K562 (cell line): ENCODE data around the gene B3GLCT. TPM values are rescaled to one million over a fixed set of nuclear protein-coding genes. Genes with fewer than 3 reads are reported as not detected.

Experiments
- ATAC-seq: fragments of 200-7000 bp; cut with Tn5 transposase; 3 replicates; pipeline ENCODE4 v1.9.1; 2020; ENCODE audit warnings: moderate library complexity
- BruUV-seq: library from RNA; stranded (reverse); fragments of 400-500 nt; replicated peaks from 2 replicates; lab custom pipeline; 2021; lab: Mats Ljungman, UMichigan
- CTCF ChIA-PET: fragments of 300-600 bp; formaldehyde crosslinking; extraction: SDS; loops from one replicate; lab custom pipeline; 2021; ENCODE audit warnings: low intra/inter-chr PET ratio; lab: Yijun Ruan, JAX
- POLR2A ChIA-PET: fragments of 300-600, 350-650 bp; sonication (Branson Sonifier 250); formaldehyde crosslinking; extraction: SDS; loops from one replicate; lab custom pipeline; 2021; ENCODE audit warnings: antibody characterized with exemption, inconsistent platforms; lab: Yijun Ruan, JAX
- DNase-seq, 4 experiments: peaks; one replicate each; pipeline versions ENCODE4 v3.0.0 to v3.0.0-alpha.2; 2011 to 2018; ENCODE audit warnings: low spot score in 3 of 4, mixed read lengths in 3 of 4; ENCODE audit errors: extremely low read depth in 1 of 4
- FAIRE-seq: peaks from 2 replicates; lab custom pipeline; 2011; peaks lifted over from hg19 to GRCh38; lab: Jason Lieb, UNC
- H2AFZ ChIP-seq: 2 replicates; pipeline ENCODE4 v1.6.0; 2011; ENCODE audit warnings: low read depth, low read length, control low read depth, inconsistent platforms
- H3K27ac ChIP-seq: fragments of 200-600 bp; 3 replicates; pipeline ENCODE4 v1.8.0; 2011; ENCODE audit warnings: low read depth, mild to moderate bottlenecking, control low read depth, inconsistent platforms, low read length, moderate library complexity, mixed read lengths; ENCODE audit errors: extremely low read depth
- H3K27me3 ChIP-seq, 2 experiments: fragments of 300-600 bp in 1 of 2; 2 replicates in 1 of 2; 3 replicates in 1 of 2; pipeline versions ENCODE4 v1.6.0 to v1.8.0; 2011; ENCODE audit warnings: inconsistent platforms in 2 of 2, low read length in 2 of 2, mild to moderate bottlenecking in 1 of 2, mixed read lengths in 1 of 2, moderate library complexity in 1 of 2; ENCODE audit not compliant: control insufficient read depth in 2 of 2, insufficient read depth in 2 of 2
- H3K36me3 ChIP-seq: fragments of 300-600 bp; 3 replicates; pipeline ENCODE4 v1.8.0; 2011; ENCODE audit warnings: mild to moderate bottlenecking, low read length, inconsistent platforms; ENCODE audit not compliant: control insufficient read depth, insufficient read depth
- H3K4me1 ChIP-seq, 2 experiments: fragments of 200-600 bp in 1 of 2; replicated peaks in 1 of 2; 2 replicates in 1 of 2; 3 replicates in 1 of 2; pipeline versions ENCODE4 v1.5.1 to v1.8.0; 2011; ENCODE audit warnings: inconsistent platforms in 2 of 2, low read length in 2 of 2, mild to moderate bottlenecking in 1 of 2, mixed read lengths in 1 of 2, moderate library complexity in 1 of 2; ENCODE audit not compliant: control insufficient read depth in 2 of 2, insufficient read depth in 2 of 2
- H3K4me2 ChIP-seq: 2 replicates; pipeline ENCODE4 v1.6.1; 2011; ENCODE audit warnings: low read length, control low read depth, inconsistent platforms, mixed read lengths; ENCODE audit not compliant: insufficient read depth
- H3K4me3 ChIP-seq: fragments of 200-600 bp; sonication (generic), shearing (Covaris generic); 2 replicates; pipeline ENCODE4 v1.5.1; 2016; ENCODE audit warnings: control low read depth, inconsistent platforms
- H3K79me2 ChIP-seq: fragments of 200-600 bp; 3 replicates; pipeline ENCODE4 v1.8.0; 2011; ENCODE audit warnings: low read length, inconsistent platforms; ENCODE audit not compliant: control insufficient read depth, insufficient read depth
- H3K9ac ChIP-seq, 2 experiments: 2 replicates each; pipeline versions ENCODE4 v1.6.0 to v1.6.1; 2011; ENCODE audit warnings: low read depth in 2 of 2, low read length in 2 of 2, control low read depth in 1 of 2, inconsistent platforms in 1 of 2, mild to moderate bottlenecking in 1 of 2, mixed read lengths in 1 of 2; ENCODE audit not compliant: insufficient read depth in 1 of 2
- H3K9me1 ChIP-seq: one replicate; pipeline ENCODE4 v1.6.0; 2011; ENCODE audit warnings: inconsistent platforms, mild to moderate bottlenecking, low read length, moderate library complexity; ENCODE audit not compliant: control insufficient read depth, insufficient read depth
- H3K9me3 ChIP-seq: replicated peaks from 2 replicates; pipeline ENCODE4 v1.5.1; 2011; ENCODE audit warnings: low read depth, low read length, inconsistent platforms; ENCODE audit not compliant: control insufficient read depth, insufficient read depth
- H4K20me1 ChIP-seq: replicated peaks from 2 replicates; pipeline ENCODE4 v1.6.1; 2011; ENCODE audit warnings: low read length, inconsistent platforms, mixed read lengths; ENCODE audit not compliant: control insufficient read depth, insufficient read depth
- CBX3 ChIP-seq, 2 experiments: IDR thresholded peaks; 1 replicate in 1 of 2; 2 replicates in 1 of 2; pipeline ENCODE4 v1.6.1; 2012; ENCODE audit warnings: inconsistent platforms in 2 of 2, low read length in 2 of 2, borderline replicate concordance in 1 of 2, control low read depth in 1 of 2
- CBX5 ChIP-seq: IDR thresholded peaks from 2 replicates; pipeline ENCODE4 v1.6.1; 2014; ENCODE audit warnings: low read depth, borderline replicate concordance
- DLX4 ChIP-seq: fragments of 250-450 bp; sonication (Bioruptor Pico); IDR thresholded peaks from 2 replicates; pipeline ENCODE4 v1.6.1; 2021; ENCODE audit warnings: mild to moderate bottlenecking
- ELF2 ChIP-seq: fragments of 250-450 bp; sonication (Bioruptor Pico); IDR thresholded peaks from 2 replicates; pipeline ENCODE4 v1.5.0; 2021; ENCODE audit warnings: mild to moderate bottlenecking
- ETS2 ChIP-seq: IDR thresholded peaks from 2 replicates; pipeline ENCODE4 v1.6.1; 2016; ENCODE audit warnings: borderline replicate concordance, missing genetic modification characterization, mild to moderate bottlenecking, moderate library complexity, missing compliant biosample characterization; ENCODE audit not compliant: poor library complexity, severe bottlenecking
- KDM5B ChIP-seq: fragments of 200-600 bp; sonication (generic); IDR thresholded peaks from 2 replicates; pipeline ENCODE4 v1.6.1; 2012; ENCODE audit warnings: low read depth, mild to moderate bottlenecking, moderate library complexity, low read length, control low read depth, inconsistent platforms; ENCODE audit not compliant: insufficient replicate concordance
- KLF16 ChIP-seq: IDR thresholded peaks from 2 replicates; pipeline ENCODE4 v1.6.1; 2016; ENCODE audit warnings: antibody characterized with exemption
- LCOR ChIP-seq: sonication (generic); formaldehyde crosslinking; IDR thresholded peaks from 2 replicates; pipeline ENCODE4 v1.8.0; 2022; ENCODE audit warnings: mild to moderate bottlenecking, missing genetic modification reagents
- SPI1 ChIP-seq: IDR thresholded peaks from 2 replicates; pipeline ENCODE4 v1.6.1; 2011; ENCODE audit warnings: low read depth, low read length, control low read depth, borderline replicate concordance
- SRF ChIP-seq, 2 experiments: fragments of 250-450, 450-650 bp in 1 of 2; sonication (Bioruptor Pico) in 1 of 2; sonication (generic) in 1 of 2; formaldehyde crosslinking; IDR thresholded peaks; 2 replicates each; pipeline versions ENCODE4 v1.5.0 to v1.5.1; 2020 to 2022; ENCODE audit warnings: mild to moderate bottlenecking in 1 of 2, missing genetic modification reagents in 1 of 2
- USF1 ChIP-seq: sonication (generic); formaldehyde crosslinking; IDR thresholded peaks from 2 replicates; pipeline ENCODE4 v1.9.0; 2022; ENCODE audit warnings: mild to moderate bottlenecking, missing genetic modification reagents
- ZFX ChIP-seq: sonication (generic); formaldehyde crosslinking; IDR thresholded peaks from 2 replicates; pipeline ENCODE4 v1.8.0; 2022; ENCODE audit warnings: mild to moderate bottlenecking, missing genetic modification reagents, moderate library complexity
- ZNF507 ChIP-seq: conservative IDR thresholded peaks from 2 replicates; pipeline ENCODE4 v1.6.1; 2017; ENCODE audit warnings: missing genetic modification characterization, missing compliant biosample characterization
- WGBS: fragments of 100-300 bp; shearing (Covaris generic); methylation state at CpG from one replicate; pipeline ENCODE4 v1.1.6; 2016; ENCODE audit warnings: low coverage, mixed read lengths; ENCODE audit not compliant: insufficient coverage; ENCODE audit errors: missing lambda C conversion rate; 5-methylcytosine and 5-hydroxymethylcytosine counted together
- in situ Hi-C: fragments of 300-500 bp; cut with MboI; formaldehyde crosslinking; loops from 4 replicates; pipeline ENCODE4 v1.15.0; 2018; ENCODE audit warnings: inconsistent platforms, mixed read lengths
- intact Hi-C: fragments of 100-400 bp; cut with micrococcal nuclease; formaldehyde crosslinking; loops from 2 replicates; pipeline ENCODE4 v1.14.2; 2022
- polyA plus RNA-seq, 8 experiments: library from polyadenylated mRNA; depleted of rRNA in 4 of 8; stranded (reverse) in 5 of 8; unstranded in 3 of 8; fragments of >200 nt; fragmentation: Nextera tagmentation in 2 of 8; fragmentation: Illumina TruSeq in 1 of 8; extraction: Ambion mirVana in 2 of 8; extraction: Trizol in 1 of 8; gene quantifications; 2 replicates each; pipeline versions ENCODE4 v1.2.1 to v1.2.3, GENCODE V29; 2011 to 2014; ENCODE audit warnings: inconsistent platforms in 1 of 8, missing spikeins in 1 of 8
- total RNA-seq, 7 experiments: library from RNA; depleted of rRNA in 6 of 7; stranded (reverse); fragments of >200 nt in 6 of 7; fragmentation: Illumina TruSeq in 2 of 7; extraction: Trizol in 2 of 7; gene quantifications; 2 replicates each; pipeline versions ENCODE4 v1.2.1 to v1.2.3, GENCODE V29; 2011 to 2021; ENCODE audit warnings: low replicate concordance in 1 of 7
- TF ChIP-seq, protein P1 (sequence below): fragments of 450-650 bp; IDR thresholded peaks from 2 replicates; pipeline ENCODE4 v1.6.1; 2016; ENCODE audit warnings: borderline replicate concordance
- TF ChIP-seq, protein P2 (sequence below), 2 experiments: IDR thresholded peaks; 2 replicates each; pipeline ENCODE4 v1.6.1; 2012; ENCODE audit warnings: improper control_type of control experiment in 2 of 2, low read depth in 2 of 2, low read length in 2 of 2, borderline replicate concordance in 1 of 2

Gene B3GLCT
- total and polyA plus RNA-seq, 9 of the 15 experiments (the other 6 are each of a cell fraction or from before 2014, with no cell fraction given) = 1.1 to 5.1 (median 2.9) TPM

GRCh38 chr13:31161557-31162150, 38.1 kb upstream of the B3GLCT start, which contains the start of gene HSPH1:
HSPH1 (minus strand) TSS chr13:31161904; CDS start chr13:31161582, 322 bp downstream.
- peak within 1 kb of the TSS; percentile 85 for H3K4me3 ChIP-seq
- POLR2A ChIA-PET = interaction anchor here (0.7 to 1.0 kb wide), 2 partner anchors 13 to 20 kb away, joined by 3 read pairs; no protein-coding TSS in a partner anchor
- peak within 1 kb of the TSS; percentile 89 to 91 for H3K9ac ChIP-seq
- TSS peak; percentile 56 for BruUV-seq
- DNase-seq = peak; percentile 92 to 96 (median 94)
- no peaks in the 10 kb centered on the region for H3K27me3 ChIP-seq
- in situ Hi-C loops (no loop called here), intact Hi-C loops (loop anchor here (5.0 kb wide), 1 partner anchor 41 kb away; no protein-coding TSS in a partner anchor)
- no peaks in the 10 kb centered on the region for H4K20me1 ChIP-seq
- peak; percentile 89 for ATAC-seq
- CTCF ChIA-PET = no interaction called here
- no peaks in the 10 kb centered on the region for H3K9me1 ChIP-seq
- no peaks in the 10 kb centered on the region for H3K9me3 ChIP-seq
- peak within 1 kb of the TSS; percentile 93 for H3K27ac ChIP-seq
- H3K79me2 ChIP-seq = peaks cover 60% of the 10 kb centered on the region
- WGBS = under 1% methylated on average over 37 of the region's 54 CpGs
- FAIRE-seq = no peak
- peaks cover 0 to 12% of the 10 kb centered on the region in 2 experiments; a peak in 1 of 5 replicates for H3K4me1 ChIP-seq
- H2AFZ ChIP-seq = peak within 1 kb of the TSS; percentile 97
- peaks cover 26% of the 10 kb centered on the region; the same call in 1 of the 3 replicates for H3K36me3 ChIP-seq
- H3K4me2 ChIP-seq = peak within 1 kb of the TSS; percentile 80
- TF ChIP-seq DLX4 (CRISPR knock-in tag) = no peak
- TF ChIP-seq, protein P1, sequence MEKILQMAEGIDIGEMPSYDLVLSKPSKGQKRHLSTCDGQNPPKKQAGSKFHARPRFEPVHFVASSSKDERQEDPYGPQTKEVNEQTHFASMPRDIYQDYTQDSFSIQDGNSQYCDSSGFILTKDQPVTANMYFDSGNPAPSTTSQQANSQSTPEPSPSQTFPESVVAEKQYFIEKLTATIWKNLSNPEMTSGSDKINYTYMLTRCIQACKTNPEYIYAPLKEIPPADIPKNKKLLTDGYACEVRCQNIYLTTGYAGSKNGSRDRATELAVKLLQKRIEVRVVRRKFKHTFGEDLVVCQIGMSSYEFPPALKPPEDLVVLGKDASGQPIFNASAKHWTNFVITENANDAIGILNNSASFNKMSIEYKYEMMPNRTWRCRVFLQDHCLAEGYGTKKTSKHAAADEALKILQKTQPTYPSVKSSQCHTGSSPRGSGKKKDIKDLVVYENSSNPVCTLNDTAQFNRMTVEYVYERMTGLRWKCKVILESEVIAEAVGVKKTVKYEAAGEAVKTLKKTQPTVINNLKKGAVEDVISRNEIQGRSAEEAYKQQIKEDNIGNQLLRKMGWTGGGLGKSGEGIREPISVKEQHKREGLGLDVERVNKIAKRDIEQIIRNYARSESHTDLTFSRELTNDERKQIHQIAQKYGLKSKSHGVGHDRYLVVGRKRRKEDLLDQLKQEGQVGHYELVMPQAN = peak; percentile 88; the same call in 1 of the 2 replicates
- no peak for TF ChIP-seq ETS2
- peak; percentile 30; the same call in 1 of the 2 replicates for TF ChIP-seq ZFX (CRISPR knock-in tag)
- peak; percentile 79 for TF ChIP-seq USF1 (CRISPR knock-in tag)
- 0 out of 4 replicates have a peak, but pooled peaks of 1 of the 2 experiments have one; percentile 39 for TF ChIP-seq SRF (CRISPR knock-in tag; IDR thresholded peaks at IDR 0.05)
- TF ChIP-seq CBX3 (IDR thresholded peaks at IDR 0.05; ENCODE audit: borderline replicate concordance in 1 of 2, low read length in 2 of 2) = no peak
- TF ChIP-seq KLF16 = no peak
- TF ChIP-seq, protein P2, sequence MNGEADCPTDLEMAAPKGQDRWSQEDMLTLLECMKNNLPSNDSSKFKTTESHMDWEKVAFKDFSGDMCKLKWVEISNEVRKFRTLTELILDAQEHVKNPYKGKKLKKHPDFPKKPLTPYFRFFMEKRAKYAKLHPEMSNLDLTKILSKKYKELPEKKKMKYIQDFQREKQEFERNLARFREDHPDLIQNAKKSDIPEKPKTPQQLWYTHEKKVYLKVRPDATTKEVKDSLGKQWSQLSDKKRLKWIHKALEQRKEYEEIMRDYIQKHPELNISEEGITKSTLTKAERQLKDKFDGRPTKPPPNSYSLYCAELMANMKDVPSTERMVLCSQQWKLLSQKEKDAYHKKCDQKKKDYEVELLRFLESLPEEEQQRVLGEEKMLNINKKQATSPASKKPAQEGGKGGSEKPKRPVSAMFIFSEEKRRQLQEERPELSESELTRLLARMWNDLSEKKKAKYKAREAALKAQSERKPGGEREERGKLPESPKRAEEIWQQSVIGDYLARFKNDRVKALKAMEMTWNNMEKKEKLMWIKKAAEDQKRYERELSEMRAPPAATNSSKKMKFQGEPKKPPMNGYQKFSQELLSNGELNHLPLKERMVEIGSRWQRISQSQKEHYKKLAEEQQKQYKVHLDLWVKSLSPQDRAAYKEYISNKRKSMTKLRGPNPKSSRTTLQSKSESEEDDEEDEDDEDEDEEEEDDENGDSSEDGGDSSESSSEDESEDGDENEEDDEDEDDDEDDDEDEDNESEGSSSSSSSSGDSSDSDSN (IDR thresholded peaks at IDR 0.05; ENCODE audit: borderline replicate concordance in 1 of 2, low read depth in 2 of 2, low read length in 2 of 2) = peak; percentile 85 to 89; a peak in 2 of 4 replicates
- TF ChIP-seq KDM5B = peak; percentile 42
- no peak for TF ChIP-seq CBX5
- TF ChIP-seq ELF2 (CRISPR knock-in tag) = peak; percentile 80; the same call in 1 of the 2 replicates
- TF ChIP-seq ZNF507 (tag) = no peak
- TF ChIP-seq SPI1 = peak; percentile 83
- no peak for TF ChIP-seq LCOR (CRISPR knock-in tag)
